Body of pancreas (tissue), 4 donors: Measurements from ENCODE around the gene VPS35L.

Source experiments
- CTCF ChIP-seq, 7 experiments: fragments of 450-650 bp in 4 of 7; fragments of 200-600 bp in 3 of 7; sonication (generic) in 3 of 7; IDR thresholded peaks; one replicate each; pipeline ENCODE4 v1.5.1; 2016 to 2019; ENCODE audit warnings: antibody characterized with exemption in 7 of 7
- POLR2A ChIP-seq, 3 donors: fragments of 450-650 bp; IDR thresholded peaks; one replicate each; pipeline ENCODE4 v1.6.1; 2016; ENCODE audit warnings: antibody characterized with exemption in 3 of 3, mild to moderate bottlenecking in 2 of 3

GRCh38 chr16:19716183-19716582 lies 160.7 kb downstream of the VPS35L start:
- TF ChIP-seq CTCF (IDR thresholded peaks at IDR 0.05) = no peak
- no peak for TF ChIP-seq POLR2A (IDR thresholded peaks at IDR 0.05)
